ENCODE measurements around the gene OR52W1.

DNA sequence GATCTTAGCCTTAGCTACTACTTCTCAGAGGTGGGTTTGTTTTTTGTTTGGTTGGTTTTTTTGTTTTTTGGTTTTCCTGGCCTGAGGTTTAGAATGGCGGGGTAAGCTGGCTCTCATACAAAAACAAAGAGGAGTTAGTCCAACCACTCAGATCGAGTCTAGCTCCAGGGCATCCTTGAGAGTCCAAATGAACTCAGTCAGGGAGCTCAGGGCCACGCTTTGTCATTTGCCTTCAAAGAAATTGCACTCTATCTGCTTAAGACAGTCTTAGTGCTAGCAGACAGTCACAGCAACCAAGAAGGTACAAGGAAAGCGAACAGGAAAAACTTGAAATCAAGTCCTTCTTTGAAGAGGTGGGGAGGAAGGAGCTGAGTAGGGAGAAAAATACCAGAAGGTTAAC, 17.5 kb downstream of the OR52W1 start:
- TF ChIP-seq, protein P1, sequence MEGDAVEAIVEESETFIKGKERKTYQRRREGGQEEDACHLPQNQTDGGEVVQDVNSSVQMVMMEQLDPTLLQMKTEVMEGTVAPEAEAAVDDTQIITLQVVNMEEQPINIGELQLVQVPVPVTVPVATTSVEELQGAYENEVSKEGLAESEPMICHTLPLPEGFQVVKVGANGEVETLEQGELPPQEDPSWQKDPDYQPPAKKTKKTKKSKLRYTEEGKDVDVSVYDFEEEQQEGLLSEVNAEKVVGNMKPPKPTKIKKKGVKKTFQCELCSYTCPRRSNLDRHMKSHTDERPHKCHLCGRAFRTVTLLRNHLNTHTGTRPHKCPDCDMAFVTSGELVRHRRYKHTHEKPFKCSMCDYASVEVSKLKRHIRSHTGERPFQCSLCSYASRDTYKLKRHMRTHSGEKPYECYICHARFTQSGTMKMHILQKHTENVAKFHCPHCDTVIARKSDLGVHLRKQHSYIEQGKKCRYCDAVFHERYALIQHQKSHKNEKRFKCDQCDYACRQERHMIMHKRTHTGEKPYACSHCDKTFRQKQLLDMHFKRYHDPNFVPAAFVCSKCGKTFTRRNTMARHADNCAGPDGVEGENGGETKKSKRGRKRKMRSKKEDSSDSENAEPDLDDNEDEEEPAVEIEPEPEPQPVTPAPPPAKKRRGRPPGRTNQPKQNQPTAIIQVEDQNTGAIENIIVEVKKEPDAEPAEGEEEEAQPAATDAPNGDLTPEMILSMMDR (IDR thresholded peaks at IDR 0.05), result no peak
- no peak for TF ChIP-seq EZH2 (IDR thresholded peaks at IDR 0.05; ENCODE audit: borderline replicate concordance, insufficient read depth, low read depth, low read length, poor library complexity, severe bottlenecking)
